Measurements from ENCODE around the gene FOXE3. TPM values are rescaled to one million over a fixed set of nuclear protein-coding genes. Genes with fewer than 3 reads are reported as not detected.

The FOXE3 gene
- total and polyA plus RNA-seq, 9 of the 15 experiments (the other 6 are each of a cell fraction or from before 2014, with no cell fraction given) = not detected

GRCh38 chr1:47382399-47382983, 33.6 kb upstream of the FOXE3 start (continued):
- TF ChIP-seq POLR2G (IDR thresholded peaks at IDR 0.05; ENCODE audit: low read depth, low read length) (no peak), ZNF79 (CRISPR knock-in tag; IDR thresholded peaks at IDR 0.05; ENCODE audit: low read depth) (no peak), TRIM24 (IDR thresholded peaks at IDR 0.05) (0 out of 4 replicates have a peak, but pooled peaks of 1 of the 2 experiments have one; percentile 32), GABPB2 (CRISPR knock-in tag; conservative IDR thresholded peaks at IDR 0.05) (no peak), NFIC (IDR thresholded peaks at IDR 0.05) (peak; percentile 21; the same call in 1 of the 2 replicates), JUND (IDR thresholded peaks at IDR 0.05; ENCODE audit: borderline replicate concordance, low read depth, low read length) (no peak), JUND (tag; IDR thresholded peaks at IDR 0.05; ENCODE audit: borderline replicate concordance, low read depth, low read length) (peak; percentile 7; the same call in 1 of the 3 replicates), RBFOX2 (IDR thresholded peaks at IDR 0.05; ENCODE audit: low read depth, low read length) (no peak), GATAD2A (IDR thresholded peaks at IDR 0.05) (no peak), TAF15 (IDR thresholded peaks at IDR 0.05; ENCODE audit: low read depth, low read length) (no peak), ZNF224 (CRISPR knock-in tag; IDR thresholded peaks at IDR 0.05) (no peak), IFI16 (CRISPR knock-in tag; IDR thresholded peaks at IDR 0.05) (no peak), ETV1 (tag; conservative IDR thresholded peaks at IDR 0.05; ENCODE audit: low read depth) (no peak), CHD2 (IDR thresholded peaks at IDR 0.05; ENCODE audit: low read depth, low read length) (no peak), BRCA1 (IDR thresholded peaks at IDR 0.05) (no peak), BRCA1 (CRISPR knock-in tag; IDR thresholded peaks at IDR 0.05) (no peak), NELFE (IDR thresholded peaks at IDR 0.05; ENCODE audit: insufficient read depth, insufficient read length) (no peak), BCOR (IDR thresholded peaks at IDR 0.05) (no peak), CTBP1 (IDR thresholded peaks at IDR 0.05; ENCODE audit: borderline replicate concordance) (no peak), DLX4 (CRISPR knock-in tag; IDR thresholded peaks at IDR 0.05) (no peak), ZNF561 (CRISPR knock-in tag; conservative IDR thresholded peaks at IDR 0.05) (no peak), CEBPB (tag; IDR thresholded peaks at IDR 0.05) (no peak), ZFP36 (IDR thresholded peaks at IDR 0.05; ENCODE audit: low read depth, low read length, partially characterized antibody) (no peak), SLC30A9 (CRISPR knock-in tag; IDR thresholded peaks at IDR 0.05) (no peak), SREBF1 (IDR thresholded peaks at IDR 0.05; ENCODE audit: borderline replicate concordance, low read depth, low read length) (no peak), OTX1 (CRISPR knock-in tag; IDR thresholded peaks at IDR 0.05) (no peak), CXXC5 (CRISPR knock-in tag; IDR thresholded peaks at IDR 0.05) (no peak), FOXA3 (CRISPR knock-in tag; conservative IDR thresholded peaks at IDR 0.05 in 1 of 2, IDR thresholded peaks at IDR 0.05 in 1 of 2) (no peak), GTF2F1 (IDR thresholded peaks at IDR 0.05; ENCODE audit: low read depth, low read length) (no peak), U2AF1 (optimal IDR thresholded peaks at IDR 0.05; ENCODE audit: low read depth, low read length) (no peak), ZNF586 (CRISPR knock-in tag; conservative IDR thresholded peaks at IDR 0.05) (no peak), MCM5 (IDR thresholded peaks at IDR 0.05; ENCODE audit: low read depth) (no peak), ZNF551 (CRISPR knock-in tag; IDR thresholded peaks at IDR 0.05) (no peak), TAF1 (IDR thresholded peaks at IDR 0.05; ENCODE audit: control insufficient read depth, extremely low read depth, insufficient read depth, low read length, severe bottlenecking) (no peak), MAFK (IDR thresholded peaks at IDR 0.05; ENCODE audit: low read length) (no peak)

All from K562 (cell line).